Loucy (cell line): ENCODE data around the gene PLXNA2.

ENCODE experiments used
- H2AFZ ChIP-seq: fragments of 200-600 bp; sonication (generic); 2 replicates; pipeline ENCODE4 v1.6.0; 2016; ENCODE audit warnings: antibody characterized with exemption, mild to moderate bottlenecking, low read length, moderate library complexity
- H3F3A ChIP-seq: fragments of 200-600 bp; 2 replicates; pipeline ENCODE4 v1.6.0; 2016; ENCODE audit warnings: antibody characterized with exemption, low read depth, mild to moderate bottlenecking
- H3K27me3 ChIP-seq: fragments of 200-600 bp; sonication (generic); 2 replicates; pipeline ENCODE4 v1.6.1; 2014; ENCODE audit warnings: low read length, mild to moderate bottlenecking; ENCODE audit not compliant: insufficient read depth, poor library complexity, severe bottlenecking
- H3K36me3 ChIP-seq: fragments of 200-600 bp; sonication (generic); 2 replicates; pipeline ENCODE4 v1.6.1; 2016; ENCODE audit warnings: low read length; ENCODE audit not compliant: insufficient read depth
- H3K4me1 ChIP-seq: fragments of 200-600 bp; sonication (generic); 2 replicates; pipeline ENCODE4 v1.5.1; 2014; ENCODE audit warnings: low read length, mild to moderate bottlenecking; ENCODE audit not compliant: insufficient read depth, poor library complexity, severe bottlenecking
- H3K4me2 ChIP-seq: fragments of 200-600 bp; sonication (generic); 2 replicates; pipeline ENCODE4 v1.6.0; 2014; ENCODE audit warnings: antibody characterized with exemption, low read length, low read depth, mild to moderate bottlenecking; ENCODE audit not compliant: poor library complexity, severe bottlenecking
- H3K4me3 ChIP-seq: fragments of 200-600 bp; sonication (generic); 2 replicates; pipeline ENCODE4 v1.5.1; 2014; ENCODE audit warnings: low read length, mild to moderate bottlenecking, mixed read lengths; ENCODE audit not compliant: poor library complexity, severe bottlenecking
- H3K79me2 ChIP-seq: fragments of 200-600 bp; sonication (generic); 2 replicates; pipeline ENCODE4 v1.6.1; 2014; ENCODE audit warnings: low read length; ENCODE audit not compliant: insufficient read depth
- H3K9ac ChIP-seq: fragments of 200-600 bp; sonication (generic); 2 replicates; pipeline ENCODE4 v1.6.0; 2014; ENCODE audit warnings: mild to moderate bottlenecking, low read depth, low read length, moderate library complexity; ENCODE audit not compliant: poor library complexity, severe bottlenecking
- H3K9me2 ChIP-seq: fragments of 200-600 bp; sonication (generic); replicated peaks from 2 replicates; pipeline ENCODE4 v1.6.1; 2016; ENCODE audit warnings: low read depth, low read length, mixed read lengths
- H3K9me3 ChIP-seq: fragments of 200-600 bp; sonication (generic); 2 replicates; pipeline ENCODE4 v1.6.1; 2014; ENCODE audit warnings: mild to moderate bottlenecking, antibody characterized with exemption, low read length, low read depth; ENCODE audit not compliant: insufficient read depth
- H4K20me1 ChIP-seq: fragments of 200-600 bp; sonication (generic); 2 replicates; pipeline ENCODE4 v1.6.0; 2014; ENCODE audit warnings: antibody characterized with exemption, low read length, mild to moderate bottlenecking; ENCODE audit not compliant: insufficient read depth, poor library complexity, severe bottlenecking
- CTCF ChIP-seq: fragments of 200-600 bp; sonication (generic); conservative IDR thresholded peaks from 2 replicates; pipeline ENCODE4 v1.5.1; 2014; ENCODE audit warnings: mild to moderate bottlenecking, antibody characterized with exemption, low read length
- EZH2phosphoT487 ChIP-seq: fragments of 200-600 bp; IDR thresholded peaks from 2 replicates; pipeline ENCODE4 v1.6.1; 2018; ENCODE audit warnings: antibody characterized with exemption, mild to moderate bottlenecking, moderate library complexity, borderline replicate concordance

PLXNA2 gene

GRCh38 chr1:208122612-208123358, 121.4 kb downstream of the PLXNA2 start:
- no peaks in the 10 kb centered on the region for H3K9me2 ChIP-seq
- TF ChIP-seq CTCF (no peak), EZH2phosphoT487 (no peak)
- H3F3A ChIP-seq: no peaks in the 10 kb centered on the region
- no peak overlapping the region for H2AFZ ChIP-seq
- no peak overlapping the region for H3K4me2 ChIP-seq
- H3K9me3 ChIP-seq: no peaks in the 10 kb centered on the region
- no peak overlapping the region for H3K9ac ChIP-seq
- H3K27me3 ChIP-seq: no peaks in the 10 kb centered on the region
- H3K79me2 ChIP-seq: no peaks in the 10 kb centered on the region
- H4K20me1 ChIP-seq: no peaks in the 10 kb centered on the region
- H3K4me1 ChIP-seq: peaks cover 10% of the 10 kb centered on the region
- no peaks in the 10 kb centered on the region for H3K36me3 ChIP-seq
- no peak overlapping the region for H3K4me3 ChIP-seq

DNA sequence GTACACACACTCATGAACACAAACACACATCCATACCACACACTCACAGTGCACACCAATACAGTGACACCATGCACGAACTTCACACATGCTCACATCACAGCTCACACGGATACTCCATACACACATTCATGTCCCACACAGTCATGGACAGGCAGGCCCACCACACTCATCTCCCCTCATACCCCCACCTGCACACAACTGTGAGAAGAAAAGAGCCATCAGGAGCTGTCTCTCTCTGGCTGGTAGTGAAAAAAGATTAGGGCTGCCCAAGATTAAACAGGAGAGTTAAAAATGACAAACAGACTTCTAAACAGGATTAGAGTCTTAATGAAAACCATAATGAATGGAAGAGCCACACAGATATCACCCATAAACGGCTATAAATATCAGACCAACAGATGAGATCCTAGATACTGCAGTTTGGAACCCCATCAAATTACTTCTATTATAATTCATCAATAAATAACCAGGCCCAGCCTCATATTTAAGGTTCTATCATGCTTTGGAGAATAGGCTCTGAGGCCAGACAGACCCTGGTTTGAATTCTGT, 122.3 kb downstream of the PLXNA2 start:
- Histone ChIP-seq H3K4me2 (no peak overlapping the region), H3K9ac (no peak overlapping the region), H3K79me2 (no peaks in the 10 kb centered on the region), H3K27me3 (no peaks in the 10 kb centered on the region), H3K9me3 (no peaks in the 10 kb centered on the region), H4K20me1 (no peaks in the 10 kb centered on the region), H3K36me3 (no peaks in the 10 kb centered on the region), H3K4me1 (peaks cover 10% of the 10 kb centered on the region), H3K4me3 (no peak overlapping the region), H2AFZ (no peak overlapping the region), H3F3A (no peaks in the 10 kb centered on the region), H3K9me2 (no peaks in the 10 kb centered on the region)
- TF ChIP-seq CTCF: no peak
- no peak for TF ChIP-seq EZH2phosphoT487

- H3K9ac ChIP-seq: no peak overlapping the region
- no peaks in the 10 kb centered on the region for H3F3A ChIP-seq
- no peak overlapping the region for H3K4me2 ChIP-seq
- no peaks in the 10 kb centered on the region for H3K9me3 ChIP-seq
- H3K4me3 ChIP-seq: no peak overlapping the region
- no peaks in the 10 kb centered on the region for H3K9me2 ChIP-seq
- no peaks in the 10 kb centered on the region for H3K36me3 ChIP-seq
- H4K20me1 ChIP-seq: no peaks in the 10 kb centered on the region
- H3K79me2 ChIP-seq: no peaks in the 10 kb centered on the region
- H3K4me1 ChIP-seq: no peaks in the 10 kb centered on the region
- H2AFZ ChIP-seq: no peak overlapping the region
- no peaks in the 10 kb centered on the region for H3K27me3 ChIP-seq
- TF ChIP-seq EZH2phosphoT487: no peak
- TF ChIP-seq CTCF: no peak
Observed at GRCh38 chr1:208120431-208120790, 123.8 kb downstream of the PLXNA2 start.
